GM18508 (cell line): ENCODE data around the gene EPHA10.

Experiments used
- ATAC-seq: cut with Tn5 transposase; IDR thresholded peaks from one replicate; pipeline ENCODE4 v1.9.1; 2021; ENCODE audit warnings: moderate number of reproducible peaks; ENCODE audit not compliant: insufficient read depth, unreplicated experiment

EPHA10 gene

DNA sequence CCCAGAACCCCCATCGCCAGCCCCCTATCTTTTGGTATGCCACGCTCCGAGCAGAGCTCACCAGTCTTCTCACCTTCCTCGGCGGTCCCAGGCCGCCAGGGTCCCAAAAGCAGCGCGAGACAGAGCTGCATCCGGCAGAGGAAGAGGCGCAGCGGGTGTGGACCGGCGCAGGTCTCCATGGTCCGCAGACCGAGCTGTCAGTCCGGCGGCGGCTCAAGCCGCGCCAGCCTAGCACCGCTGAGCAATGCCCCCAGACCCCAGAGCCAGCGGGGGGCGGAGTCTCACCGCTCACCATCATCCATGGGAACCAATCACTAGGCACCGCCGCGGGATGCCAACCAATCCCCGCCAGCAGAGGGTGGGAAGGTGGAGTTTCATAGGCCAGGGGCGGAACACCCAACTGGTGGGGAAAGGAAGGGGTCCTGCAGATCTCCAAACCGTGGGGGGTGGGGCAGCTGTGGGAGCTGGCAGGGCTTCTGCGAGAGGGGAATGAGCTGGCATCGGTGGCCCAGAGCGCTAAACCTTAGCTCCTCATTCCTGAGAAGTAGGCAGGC lies at the start of gene EPHA10:
EPHA10 (minus strand) TSS at position 233 of the 554 bp plus-strand sequence; CDS start at position 179, 54 bp downstream.
- ATAC-seq = no peak

DNA sequence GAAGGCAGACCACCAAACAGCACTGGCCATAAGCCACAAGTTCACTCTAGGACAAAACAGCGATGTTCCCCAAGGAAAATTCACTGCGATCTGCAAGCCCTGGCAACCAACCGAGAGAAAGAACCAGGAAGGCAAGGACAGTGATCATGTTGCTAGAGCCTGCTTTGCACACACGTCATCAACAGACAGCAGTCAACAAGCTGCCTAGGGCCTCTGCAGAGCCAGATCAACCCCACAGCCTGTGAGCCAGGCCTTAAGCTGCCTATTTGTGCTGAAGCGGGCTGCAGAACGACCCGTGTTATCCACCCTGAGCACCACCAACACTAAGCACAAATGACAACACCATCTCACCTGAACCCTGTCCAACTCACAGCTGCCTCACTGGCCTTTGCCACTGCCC lies 49.3 kb upstream of the EPHA10 start:
- ATAC-seq = no peak

DNA sequence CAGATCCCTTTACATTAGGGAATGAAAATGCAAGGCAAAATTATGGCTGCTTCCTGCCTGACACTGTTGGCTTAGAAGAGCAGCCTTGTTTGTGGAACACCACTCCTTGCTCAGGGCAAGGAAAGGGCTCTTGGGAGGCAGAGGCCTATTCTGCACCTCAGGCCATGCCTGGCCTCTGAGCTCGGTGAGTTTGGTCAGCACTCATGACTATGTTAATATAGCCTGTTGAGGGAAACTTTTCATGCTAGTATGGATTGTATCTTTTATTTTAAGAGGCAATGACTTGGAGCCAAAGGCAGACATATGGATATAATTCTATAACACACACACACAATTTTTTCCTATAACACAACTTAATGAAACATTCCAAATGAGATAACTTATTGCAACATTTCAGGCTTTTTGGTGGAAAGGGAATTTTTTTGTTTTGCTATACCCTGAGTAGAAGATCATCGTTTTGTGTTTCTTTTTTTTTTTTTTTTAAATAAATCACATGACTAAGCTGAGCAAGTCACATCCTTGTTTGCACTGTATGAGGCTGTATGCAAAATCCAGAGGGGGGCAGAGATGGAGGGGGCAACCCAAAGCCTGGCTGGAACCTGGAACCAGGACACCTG lies 48.7 kb upstream of the EPHA10 start:
- ATAC-seq = no peak

DNA sequence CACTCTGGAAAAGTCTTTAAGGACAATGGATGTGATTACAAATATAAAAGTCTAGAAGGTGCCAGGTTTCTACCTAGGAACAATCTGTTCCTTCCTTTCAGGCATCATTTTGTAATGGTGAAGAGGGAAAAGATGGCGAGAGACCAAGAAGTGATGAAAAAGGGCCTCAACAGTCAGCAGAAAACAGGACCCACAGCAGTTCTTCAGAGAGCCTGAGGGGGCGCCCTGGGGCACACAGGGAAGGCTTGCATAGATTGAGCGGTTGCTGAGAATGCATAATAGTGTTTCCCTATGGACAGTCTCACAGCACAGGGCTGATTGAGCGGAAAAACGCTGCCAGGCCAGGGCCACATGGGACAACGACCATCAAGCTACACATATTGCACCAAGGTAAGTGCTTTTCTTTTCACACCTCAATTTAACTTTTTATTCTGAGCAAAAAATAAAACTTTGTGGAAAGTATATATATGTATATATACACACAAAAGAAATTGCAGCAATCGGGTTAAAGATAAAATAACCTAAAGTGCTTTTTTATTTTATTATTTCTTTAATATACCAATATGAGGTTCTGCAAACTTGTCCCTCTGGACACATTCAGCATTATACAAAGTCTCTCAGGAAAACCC lies 46.2 kb upstream of the EPHA10 start:
- ATAC-seq = no peak

DNA sequence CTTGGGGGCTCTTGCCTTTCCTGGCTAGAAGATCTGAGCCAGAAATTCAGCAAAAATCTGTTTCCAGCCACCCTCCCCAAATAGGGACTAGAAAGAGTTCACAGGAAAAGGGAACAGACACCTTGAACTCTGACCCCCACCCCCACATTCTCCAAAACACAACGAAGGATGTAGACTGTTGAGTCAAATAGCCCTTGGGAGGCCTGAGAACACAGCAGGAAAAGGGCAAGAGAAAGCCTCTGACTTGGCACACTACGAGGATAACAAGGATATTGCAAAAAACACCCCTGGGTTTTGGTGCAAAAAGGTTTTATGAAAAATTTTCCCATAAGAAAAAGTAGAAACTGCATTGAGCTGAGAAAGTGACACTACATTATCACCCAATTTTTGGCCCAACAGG lies 45.0 kb upstream of the EPHA10 start:
- no peak for ATAC-seq

DNA sequence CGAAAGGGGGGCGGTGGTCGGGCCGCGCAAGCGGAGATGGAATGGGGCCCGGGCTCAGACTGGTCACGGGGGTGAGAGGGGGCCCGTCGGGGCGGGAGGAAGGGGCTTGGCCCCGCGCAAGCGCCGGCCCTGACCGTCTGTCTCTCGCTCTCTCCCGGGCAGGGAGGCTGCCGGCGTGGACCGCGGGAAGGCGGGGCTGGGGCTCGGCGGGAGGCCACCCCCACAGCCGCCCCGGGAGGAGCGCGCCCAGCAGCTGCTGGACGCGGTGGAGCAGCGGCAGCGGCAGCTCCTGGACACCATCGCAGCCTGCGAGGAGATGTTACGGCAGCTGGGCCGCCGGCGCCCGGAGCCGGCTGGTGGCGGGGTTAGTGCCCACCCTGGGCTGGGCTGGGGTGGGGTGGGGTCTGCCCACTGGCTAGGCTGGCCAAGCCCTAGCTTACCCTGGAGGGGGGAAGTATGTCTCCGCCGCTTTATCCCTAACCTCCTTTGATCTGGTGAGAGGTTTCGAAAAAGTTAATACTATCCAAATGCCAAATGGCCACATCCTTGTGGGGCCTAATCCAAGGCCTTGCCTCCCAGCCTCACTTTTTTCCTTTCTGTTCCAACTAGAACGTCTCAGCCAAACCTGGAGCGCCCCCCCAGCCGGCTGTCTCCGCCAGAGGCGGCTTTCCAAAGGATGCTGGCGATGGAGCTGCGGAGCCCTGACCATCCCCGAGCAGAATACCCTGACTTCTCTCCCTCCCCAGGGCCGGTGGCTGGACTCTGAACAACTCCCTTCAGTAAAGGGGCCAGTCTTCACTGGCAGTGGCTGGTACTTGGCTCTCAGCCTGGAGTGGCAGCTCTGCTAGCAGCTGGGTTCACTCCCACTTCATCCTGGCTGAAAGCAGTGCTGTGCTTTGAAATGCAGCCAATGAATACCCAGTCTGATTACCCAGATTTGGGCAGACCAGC lies 43.7 kb upstream of the EPHA10 start:
- ATAC-seq = no peak

DNA sequence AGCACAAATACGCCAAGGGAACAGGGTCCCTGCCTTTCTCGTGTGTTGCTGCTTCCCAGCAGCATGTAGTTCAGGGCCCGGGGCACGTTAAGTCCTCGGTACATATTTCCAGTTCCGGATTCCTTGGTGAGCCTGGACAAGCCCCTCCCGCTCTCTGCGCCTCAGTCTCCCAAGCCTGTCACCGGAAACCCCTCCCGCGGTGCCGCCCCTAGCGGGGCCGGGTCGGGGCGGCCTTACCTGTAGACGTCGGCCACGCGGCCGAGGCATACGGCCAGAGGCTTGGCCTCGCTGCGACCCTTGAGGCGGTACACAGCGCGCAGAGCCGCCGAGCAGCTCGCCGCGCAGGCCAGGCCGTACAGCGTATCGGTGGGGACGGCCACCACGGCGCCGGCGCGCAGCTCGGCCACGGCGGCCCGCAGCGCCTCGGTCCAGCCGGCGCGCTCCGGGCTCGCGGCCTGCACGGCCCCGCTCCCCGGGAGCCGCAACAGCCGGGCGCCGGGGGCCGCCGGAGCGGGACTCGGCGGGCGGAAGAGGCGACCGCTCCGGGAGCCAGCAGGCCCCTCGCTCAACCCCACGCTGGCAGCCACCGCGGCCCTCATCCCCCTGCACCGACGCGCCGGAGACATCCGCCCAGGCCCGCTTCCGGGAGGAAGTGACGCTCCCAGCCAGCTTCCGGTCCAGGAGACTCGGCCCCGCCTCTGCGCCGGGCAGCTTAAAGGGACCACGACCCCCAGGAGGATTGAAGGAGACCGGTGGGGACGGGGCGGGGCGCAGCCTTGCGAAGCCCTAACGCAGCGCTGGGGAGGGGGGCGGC lies 42.8 kb upstream of the EPHA10 start, which contains the start of the genes C1orf122 and YRDC:
C1orf122 (plus strand) TSS at position 236 of the 814 bp plus-strand sequence. CDS start 615 bp downstream, outside the sequence.
YRDC (minus strand) TSS at position 654 of the 814 bp plus-strand sequence; CDS start at position 626, 28 bp downstream.
- no peak for ATAC-seq

DNA sequence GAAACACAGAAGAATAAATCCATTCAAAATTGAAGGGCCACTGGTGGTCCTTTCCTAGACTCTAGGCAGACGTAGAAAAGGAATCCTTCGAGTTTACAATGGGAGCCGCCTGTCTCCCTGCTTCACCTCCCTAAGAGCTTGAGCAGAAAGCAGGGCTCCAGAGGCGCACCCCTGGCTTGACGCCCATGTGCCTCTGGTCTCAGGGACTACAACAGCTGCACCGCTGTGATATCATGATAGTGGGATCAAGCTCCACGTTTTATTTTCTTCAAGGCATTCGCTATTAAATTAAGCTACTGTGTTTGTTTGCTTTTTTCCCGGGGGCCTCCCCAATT lies 42.3 kb upstream of the EPHA10 start:
- ATAC-seq = no peak

DNA sequence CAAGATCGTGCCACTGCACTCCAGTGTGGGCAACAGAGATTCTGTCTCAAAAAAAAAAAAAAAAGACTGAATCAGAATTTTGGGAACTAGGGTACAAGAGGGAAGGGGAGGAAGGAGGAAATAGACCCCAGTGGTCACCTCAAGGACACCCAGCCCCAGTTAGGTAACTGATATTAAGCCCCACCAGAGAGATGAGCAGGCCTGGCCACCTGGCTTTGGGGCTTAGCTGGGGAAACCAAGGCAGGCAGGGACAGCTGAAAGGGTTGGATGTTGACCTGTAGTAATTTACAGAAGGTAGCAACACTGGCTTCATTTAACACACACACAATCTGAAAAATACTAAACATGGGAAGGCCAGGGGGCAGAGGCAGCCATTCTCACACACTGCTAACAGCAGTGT lies 37.5 kb upstream of the EPHA10 start:
- no peak for ATAC-seq

DNA sequence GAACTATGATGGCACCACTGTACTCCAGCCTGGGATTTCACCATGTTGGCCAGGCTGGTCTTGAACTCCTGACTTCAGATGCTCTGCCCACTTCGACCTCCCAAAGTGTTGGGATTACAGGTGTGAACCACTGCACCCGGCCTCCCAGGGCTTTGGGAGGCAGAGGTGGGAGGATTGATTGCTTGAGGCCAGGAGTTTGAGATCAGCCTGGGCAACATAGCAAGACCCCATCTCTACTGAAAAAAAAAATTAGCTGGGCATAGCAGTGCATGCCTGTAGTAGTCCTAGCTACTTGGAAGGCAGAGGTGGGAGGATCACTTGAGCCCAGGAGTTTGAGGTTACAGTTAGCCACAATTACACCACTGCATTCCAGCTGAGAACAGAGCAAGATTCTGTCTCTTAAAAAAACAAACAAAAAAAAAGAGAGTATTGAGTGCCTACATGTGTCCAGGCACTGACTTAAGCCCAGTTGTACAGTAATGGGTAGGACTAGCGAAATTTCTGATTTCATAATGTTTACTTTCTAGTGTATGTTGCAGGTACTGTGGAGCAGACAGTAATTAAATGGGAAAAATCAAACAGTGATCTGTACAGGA lies 32.9 kb upstream of the EPHA10 start:
- ATAC-seq = no peak

DNA sequence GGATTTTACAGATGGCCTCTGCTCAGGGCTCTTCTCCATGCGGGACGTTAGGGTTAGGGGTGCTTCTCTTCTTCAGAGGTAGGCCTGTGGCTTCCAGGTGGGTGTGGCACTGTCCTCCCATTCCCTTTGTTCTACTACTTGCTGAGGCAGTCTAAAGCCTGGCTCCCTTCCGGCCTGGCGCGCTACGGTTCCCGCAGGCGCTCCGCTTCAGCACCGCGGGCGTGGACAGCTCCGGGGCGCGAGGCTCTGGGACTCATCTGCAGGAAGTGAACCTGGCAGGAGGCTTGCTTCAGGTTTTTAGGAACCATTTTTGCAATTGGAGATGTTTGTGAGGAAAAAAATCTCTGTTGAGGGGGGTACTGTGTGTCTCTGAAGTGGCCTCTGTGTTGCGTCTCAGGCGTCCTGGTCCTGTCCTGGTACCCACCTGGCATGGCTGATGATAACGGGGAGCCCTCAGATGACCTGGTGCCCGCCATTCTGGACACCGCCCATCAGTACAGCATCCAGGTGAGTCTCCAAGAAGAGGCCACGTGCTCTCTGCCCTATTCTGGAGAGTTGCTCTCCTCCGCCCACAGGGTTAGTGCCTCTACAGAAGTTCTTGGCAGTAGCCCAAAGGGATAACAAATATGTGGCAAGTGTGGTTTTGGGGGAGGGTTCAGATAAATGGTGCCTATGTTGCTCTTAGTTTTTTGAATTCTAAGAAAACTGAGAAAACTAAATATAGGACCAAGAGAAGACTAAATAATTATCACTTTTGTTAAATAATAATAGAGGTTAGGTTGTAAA lies 30.6 kb upstream of the EPHA10 start:
- ATAC-seq = no peak

DNA sequence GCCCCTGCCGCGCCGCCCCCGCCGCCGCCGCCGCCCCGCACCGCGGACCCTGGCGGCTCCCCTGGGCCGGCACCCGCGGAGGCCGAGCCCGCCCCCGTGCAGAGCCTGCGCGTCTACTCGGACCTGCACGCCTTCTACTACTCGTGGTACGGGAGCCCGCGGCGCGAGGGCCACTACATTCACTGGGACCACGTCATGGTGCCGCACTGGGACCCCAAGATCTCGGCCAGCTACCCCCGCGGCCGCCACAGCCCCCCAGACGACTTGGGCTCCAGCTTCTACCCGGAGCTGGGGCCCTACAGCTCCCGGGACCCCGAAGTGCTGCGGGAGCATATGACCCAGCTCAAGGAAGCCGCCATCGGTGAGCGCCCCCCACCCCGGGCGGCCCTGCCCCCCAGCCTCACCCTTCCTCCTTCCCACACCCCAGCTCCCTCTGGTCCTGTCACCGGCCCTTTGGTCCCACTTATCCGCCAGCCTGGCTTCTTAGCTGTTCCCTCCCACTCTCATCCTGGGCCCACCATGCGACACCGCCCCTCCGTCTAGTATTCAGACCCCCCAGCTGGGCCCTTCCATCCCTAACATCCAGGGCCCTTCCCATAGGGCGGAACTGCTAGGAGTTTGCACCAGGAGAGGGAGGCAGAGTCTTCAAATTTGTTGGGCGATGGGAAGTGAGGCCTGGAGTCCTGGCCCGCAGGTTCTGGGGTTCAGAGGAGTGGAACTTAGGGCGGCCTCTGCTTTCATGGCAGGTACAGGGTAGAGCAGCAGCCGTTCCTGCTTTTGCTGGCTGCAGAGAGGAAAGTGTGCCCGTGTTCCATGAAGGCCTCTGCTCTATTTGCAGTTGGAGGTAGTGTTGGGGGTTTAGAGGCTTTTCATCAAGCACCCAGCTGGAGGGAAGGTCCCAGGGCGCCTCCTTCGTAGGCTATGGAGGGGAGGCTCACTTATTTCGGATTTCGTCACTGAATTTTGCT lies 29.7 kb upstream of the EPHA10 start:
- ATAC-seq = no peak

DNA sequence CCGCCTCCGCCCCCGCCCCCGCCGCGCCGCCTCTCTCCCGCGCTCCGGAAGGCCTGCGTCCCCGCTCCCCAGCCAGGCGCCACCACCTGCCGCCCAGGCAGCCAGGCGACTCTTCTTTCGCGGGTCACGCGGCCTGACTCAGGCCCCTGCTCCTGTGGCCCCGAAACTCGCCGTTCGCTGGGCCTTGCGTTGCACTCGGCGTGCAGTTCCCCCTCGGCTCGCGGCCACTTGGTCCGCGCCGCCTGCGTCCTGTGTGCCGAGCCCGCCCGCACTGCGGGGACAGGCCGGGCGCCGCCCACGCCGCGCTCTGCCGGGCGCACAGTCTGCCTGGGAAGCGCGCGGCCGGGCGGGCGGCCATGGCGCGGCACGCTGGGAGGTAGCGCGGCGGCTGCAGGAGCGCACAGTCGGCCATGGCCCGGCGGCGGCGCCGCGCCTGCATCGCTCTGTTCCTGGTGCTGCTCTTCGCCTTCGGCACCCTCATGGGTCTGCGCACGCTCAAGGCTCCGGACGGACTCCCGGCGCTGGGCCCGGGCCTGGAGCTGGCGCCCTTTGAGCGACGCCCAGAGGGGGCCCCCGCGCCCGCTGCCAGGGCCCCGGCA lies 29.0 kb upstream of the EPHA10 start, which contains the start of gene MANEAL:
MANEAL (plus strand) TSS at position 75 of the 599 bp plus-strand sequence; CDS start at position 411, 336 bp downstream.
- no peak for ATAC-seq

DNA sequence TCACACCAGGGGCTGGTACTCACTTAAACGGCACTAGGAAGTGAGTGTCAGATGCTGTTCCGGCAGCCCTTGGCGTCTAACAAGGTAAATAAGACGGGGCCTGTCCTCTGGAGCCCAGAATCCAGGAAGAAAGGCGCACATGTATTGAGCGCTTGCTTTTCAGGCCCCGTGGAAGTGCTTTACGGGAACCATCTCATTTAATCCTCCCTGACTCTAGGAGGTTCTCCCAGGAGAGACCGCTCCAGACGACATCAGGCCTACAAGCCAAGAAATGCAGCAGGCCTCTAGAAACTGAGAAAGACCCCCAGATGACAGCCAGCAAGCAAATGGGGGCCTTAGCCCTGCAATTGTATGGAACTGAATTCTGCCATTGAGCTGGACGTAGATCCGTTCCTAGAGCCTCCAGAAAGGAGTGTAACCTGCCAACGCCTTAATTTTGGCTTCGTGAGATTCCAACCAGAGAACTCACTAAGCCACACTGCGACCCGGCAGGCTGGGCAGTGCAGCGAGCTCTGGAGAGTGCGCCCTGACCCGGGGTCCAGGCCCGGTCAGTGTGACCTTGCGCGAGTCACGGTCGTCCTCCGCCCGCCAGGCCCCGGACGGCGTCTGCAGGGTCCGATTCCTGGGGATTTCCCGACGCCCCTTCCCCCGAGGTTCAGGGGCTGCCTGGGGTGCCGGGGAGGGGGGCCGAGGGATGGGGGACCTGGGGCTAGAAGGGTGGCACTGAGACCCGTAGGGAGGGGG lies 28.2 kb upstream of the EPHA10 start:
- no peak for ATAC-seq

DNA sequence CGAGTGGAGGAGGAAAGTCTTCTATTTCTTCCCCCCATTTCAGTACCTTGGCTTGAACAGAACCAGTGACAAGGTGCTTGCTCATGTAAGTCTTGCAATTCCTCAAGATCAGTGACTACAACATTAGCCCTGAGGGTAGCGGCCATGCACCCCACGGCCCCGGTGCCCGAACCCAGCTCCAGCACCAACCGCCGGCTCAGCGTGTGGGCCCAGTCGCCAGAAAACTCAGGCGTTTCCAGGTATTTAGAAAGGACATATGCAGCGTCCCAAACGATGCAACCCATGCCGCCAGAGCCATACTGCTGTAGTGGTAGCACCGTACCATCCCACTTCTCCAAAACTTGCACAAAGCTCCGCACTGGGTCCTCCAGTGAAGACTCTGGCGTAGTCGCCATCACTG lies 17.6 kb upstream of the EPHA10 start:
- no peak for ATAC-seq

DNA sequence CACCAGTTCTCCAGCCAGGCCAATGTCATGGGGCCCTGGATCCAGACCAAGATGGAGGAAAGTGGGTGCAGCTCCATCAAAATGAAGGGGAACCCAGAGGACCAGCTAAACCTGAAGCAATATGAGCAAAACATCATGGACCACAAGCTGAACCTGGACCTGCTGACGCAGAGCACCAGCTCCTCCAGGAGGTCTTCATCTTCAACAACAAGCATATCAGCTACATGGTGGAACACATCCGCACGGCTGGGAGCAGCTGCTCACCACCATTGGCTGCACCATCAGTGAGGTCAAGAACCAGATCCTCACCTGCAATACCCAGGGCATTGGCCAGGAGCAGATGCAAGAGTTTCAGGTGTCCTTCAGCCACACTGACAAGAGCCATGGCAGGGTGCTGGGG lies 13.7 kb upstream of the EPHA10 start:
- ATAC-seq = no peak
